PC-9 (cell line): ENCODE data around the gene DLG1. TPM values are rescaled to one million over a fixed set of nuclear protein-coding genes. Genes with fewer than 3 reads are reported as not detected.

ENCODE experiments used
- BruUV-seq: library from RNA; stranded (reverse); fragments of 400-500 nt; replicated peaks from 2 replicates; lab custom pipeline; 2021; lab: Mats Ljungman, UMichigan
- CTCF ChIA-PET: fragments of 300-600 bp; sonication (Branson Sonifier 250); formaldehyde crosslinking; loops from one replicate; lab custom pipeline; 2022; ENCODE audit warnings: antibody characterized with exemption; lab: Charles Lee
- POLR2A ChIA-PET: fragments of 300-600 bp; sonication (Branson Sonifier 250); formaldehyde crosslinking; loops from one replicate; lab custom pipeline; 2022; ENCODE audit warnings: antibody characterized with exemption; ENCODE audit not compliant: unreplicated experiment; lab: Charles Lee
- DNase-seq, 2 experiments: peaks; one replicate each; pipeline versions ENCODE4 v3.0.0 to v3.0.0-alpha.2; 2015 to 2022; ENCODE audit warnings: mixed read lengths in 1 of 2
- H2AFZ ChIP-seq: fragments of 200-600 bp; sonication (generic); 2 replicates; pipeline ENCODE4 v1.8.1; 2017; ENCODE audit warnings: antibody characterized with exemption
- H3F3A ChIP-seq: fragments of 200-600 bp; sonication (generic); 2 replicates; pipeline ENCODE4 v1.8.1; 2017; ENCODE audit warnings: antibody characterized with exemption, mild to moderate bottlenecking, low read depth; ENCODE audit not compliant: insufficient read depth
- H3K27ac ChIP-seq: fragments of 200-600 bp; sonication (generic); 2 replicates; pipeline ENCODE4 v1.6.1; 2016; ENCODE audit warnings: mixed run types
- H3K27me3 ChIP-seq: fragments of 200-600 bp; sonication (generic); 2 replicates; pipeline ENCODE4 v1.6.1; 2016; ENCODE audit warnings: low read depth, mixed run types; ENCODE audit not compliant: insufficient read depth
- H3K36me3 ChIP-seq: fragments of 200-600 bp; sonication (generic); 2 replicates; pipeline ENCODE4 v1.6.1; 2016; ENCODE audit warnings: low read depth, mixed run types
- H3K4me1 ChIP-seq: fragments of 200-600 bp; sonication (generic); replicated peaks from 2 replicates; pipeline ENCODE4 v1.6.1; 2016; ENCODE audit warnings: mixed run types; ENCODE audit not compliant: insufficient read depth
- H3K4me2 ChIP-seq: fragments of 200-600 bp; sonication (generic); 2 replicates; pipeline ENCODE4 v1.6.1; 2017; ENCODE audit warnings: mixed run types
- H3K4me3 ChIP-seq: fragments of 200-600 bp; sonication (generic); 2 replicates; pipeline ENCODE4 v1.6.1; 2016; ENCODE audit warnings: mixed run types
- H3K79me2 ChIP-seq: fragments of 200-600 bp; sonication (generic); 2 replicates; pipeline ENCODE4 v1.6.1; 2017; ENCODE audit warnings: low read depth, mixed run types
- H3K9me2 ChIP-seq: fragments of 200-600 bp; sonication (generic); 2 replicates; pipeline ENCODE4 v1.8.1; 2017; ENCODE audit warnings: mild to moderate bottlenecking; ENCODE audit not compliant: insufficient read depth
- H3K9me3 ChIP-seq: fragments of 200-600 bp; sonication (generic); 2 replicates; pipeline ENCODE4 v1.8.1; 2016; ENCODE audit warnings: low read depth; ENCODE audit not compliant: insufficient read depth
- H4K20me1 ChIP-seq: fragments of 200-600 bp; sonication (generic); 2 replicates; pipeline ENCODE4 v1.8.1; 2017; ENCODE audit not compliant: insufficient read depth
- EZH2 ChIP-seq: fragments of 200-600 bp; sonication (generic); IDR thresholded peaks from 2 replicates; pipeline ENCODE4 v1.8.0; 2017; ENCODE audit warnings: antibody characterized with exemption, low read depth
- intact Hi-C: fragments of 100-400 bp; cut with micrococcal nuclease; formaldehyde crosslinking; loops from one replicate; pipeline ENCODE4 v1.10.0; 2022; ENCODE audit not compliant: unreplicated experiment
- total RNA-seq: library from RNA; stranded (reverse); gene quantifications from 2 replicates; pipeline ENCODE4 v1.2.3, GENCODE V29; 2021
- TF ChIP-seq, protein P1 (sequence below): fragments of 200-600 bp; sonication (generic); conservative IDR thresholded peaks from 2 replicates; pipeline ENCODE4 v1.6.1; 2017; ENCODE audit warnings: mixed run types, antibody characterized with exemption, mild to moderate bottlenecking, moderate library complexity

The DLG1 gene
- total RNA-seq, 1 experiment from 2014 or later, result 201 TPM

DNA sequence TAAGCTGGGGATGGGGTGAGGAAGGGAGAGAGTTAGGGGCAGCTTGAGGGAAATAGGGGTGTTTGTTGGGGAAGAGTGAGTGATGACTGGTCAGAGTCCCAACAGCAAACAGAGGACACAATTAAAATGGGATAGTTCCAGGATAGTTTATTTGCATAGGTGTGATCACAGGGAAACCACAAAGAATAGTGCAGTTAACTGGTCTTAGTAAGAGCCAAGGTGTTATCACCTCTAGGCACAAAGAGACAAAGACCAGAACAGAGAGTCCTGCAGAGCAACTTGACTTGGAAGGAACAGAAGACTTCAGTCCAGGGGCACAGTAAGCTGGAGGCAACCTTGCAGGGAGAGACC is 42.1 kb upstream of the DLG1 start:
- Histone ChIP-seq H3K27ac (no peak overlapping the region), H3K9me3 (no peaks in the 10 kb centered on the region), H3K9me2 (no peaks in the 10 kb centered on the region), H3K79me2 (no peaks in the 10 kb centered on the region), H3K4me2 (peak overlapping the region; percentile 27; the same call in 1 of the 2 replicates), H3K4me3 (no peak overlapping the region), H3K4me1 (peaks cover 39% of the 10 kb centered on the region), H3K36me3 (no peaks in the 10 kb centered on the region), H3K27me3 (no peaks in the 10 kb centered on the region), H4K20me1 (no peaks in the 10 kb centered on the region), H2AFZ (no peak overlapping the region), H3F3A (peaks cover 31% of the 10 kb centered on the region)
- TF ChIP-seq, protein P1, sequence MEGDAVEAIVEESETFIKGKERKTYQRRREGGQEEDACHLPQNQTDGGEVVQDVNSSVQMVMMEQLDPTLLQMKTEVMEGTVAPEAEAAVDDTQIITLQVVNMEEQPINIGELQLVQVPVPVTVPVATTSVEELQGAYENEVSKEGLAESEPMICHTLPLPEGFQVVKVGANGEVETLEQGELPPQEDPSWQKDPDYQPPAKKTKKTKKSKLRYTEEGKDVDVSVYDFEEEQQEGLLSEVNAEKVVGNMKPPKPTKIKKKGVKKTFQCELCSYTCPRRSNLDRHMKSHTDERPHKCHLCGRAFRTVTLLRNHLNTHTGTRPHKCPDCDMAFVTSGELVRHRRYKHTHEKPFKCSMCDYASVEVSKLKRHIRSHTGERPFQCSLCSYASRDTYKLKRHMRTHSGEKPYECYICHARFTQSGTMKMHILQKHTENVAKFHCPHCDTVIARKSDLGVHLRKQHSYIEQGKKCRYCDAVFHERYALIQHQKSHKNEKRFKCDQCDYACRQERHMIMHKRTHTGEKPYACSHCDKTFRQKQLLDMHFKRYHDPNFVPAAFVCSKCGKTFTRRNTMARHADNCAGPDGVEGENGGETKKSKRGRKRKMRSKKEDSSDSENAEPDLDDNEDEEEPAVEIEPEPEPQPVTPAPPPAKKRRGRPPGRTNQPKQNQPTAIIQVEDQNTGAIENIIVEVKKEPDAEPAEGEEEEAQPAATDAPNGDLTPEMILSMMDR, result no peak
- DNase-seq, result no peak
- intact Hi-C loops, result no loop called here
- BruUV-seq, result no TSS peak
- ChIA-PET CTCF (no interaction called here), POLR2A (no interaction called here)

DNA sequence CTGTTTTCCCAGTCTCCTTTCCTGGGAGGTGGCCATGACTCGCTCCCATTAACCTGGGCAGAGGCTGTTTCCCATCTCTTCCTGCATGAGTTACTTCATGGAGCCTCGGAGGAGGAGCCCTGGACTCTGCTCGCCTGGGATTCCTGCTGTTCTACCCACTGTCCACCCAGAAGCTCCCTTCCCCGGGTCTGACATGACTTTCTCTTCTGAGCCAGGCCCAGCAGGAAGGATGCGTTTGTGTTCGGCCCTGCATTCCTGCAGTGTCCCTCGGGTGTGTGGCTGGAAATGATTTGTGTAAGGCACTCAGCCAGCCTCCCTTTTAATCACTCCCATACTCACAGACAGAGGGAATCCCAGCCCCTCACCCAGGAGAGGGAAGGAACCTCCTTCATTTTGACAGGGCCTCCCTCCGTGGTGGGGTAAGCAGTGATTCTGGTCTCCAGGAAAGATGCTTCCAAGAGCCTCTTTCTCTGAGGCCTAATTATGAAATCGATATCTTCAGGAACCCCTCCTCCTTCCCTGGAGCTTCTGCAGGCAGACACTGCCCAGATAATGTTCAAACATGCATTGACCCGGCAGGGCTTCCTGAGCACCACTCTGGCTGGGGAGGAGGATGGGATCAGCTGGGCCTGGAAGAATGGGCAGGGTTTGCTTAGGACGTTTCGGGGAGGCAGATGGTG is 41.6 kb upstream of the DLG1 start:
- DNase-seq, result peak; percentile 28 to 62
- H3K36me3 ChIP-seq, result no peaks in the 10 kb centered on the region
- no peak overlapping the region for H3K27ac ChIP-seq
- peaks cover 31% of the 10 kb centered on the region for H3F3A ChIP-seq
- no peak overlapping the region for H3K4me3 ChIP-seq
- CTCF ChIA-PET, result no interaction called here
- no peaks in the 10 kb centered on the region for H3K79me2 ChIP-seq
- intact Hi-C loops, result no loop called here
- peak overlapping the region; percentile 27 for H3K4me2 ChIP-seq
- POLR2A ChIA-PET, result no interaction called here
- H2AFZ ChIP-seq, result peak overlapping the region; percentile 30; the same call in 1 of the 2 replicates
- TF ChIP-seq EZH2, result no peak
- TF ChIP-seq, protein P1, result no peak
- BruUV-seq, result no TSS peak
- no peaks in the 10 kb centered on the region for H3K27me3 ChIP-seq
- H3K9me3 ChIP-seq, result no peaks in the 10 kb centered on the region
- H4K20me1 ChIP-seq, result no peaks in the 10 kb centered on the region
- peaks cover 44% of the 10 kb centered on the region for H3K4me1 ChIP-seq
- no peaks in the 10 kb centered on the region for H3K9me2 ChIP-seq

DNA sequence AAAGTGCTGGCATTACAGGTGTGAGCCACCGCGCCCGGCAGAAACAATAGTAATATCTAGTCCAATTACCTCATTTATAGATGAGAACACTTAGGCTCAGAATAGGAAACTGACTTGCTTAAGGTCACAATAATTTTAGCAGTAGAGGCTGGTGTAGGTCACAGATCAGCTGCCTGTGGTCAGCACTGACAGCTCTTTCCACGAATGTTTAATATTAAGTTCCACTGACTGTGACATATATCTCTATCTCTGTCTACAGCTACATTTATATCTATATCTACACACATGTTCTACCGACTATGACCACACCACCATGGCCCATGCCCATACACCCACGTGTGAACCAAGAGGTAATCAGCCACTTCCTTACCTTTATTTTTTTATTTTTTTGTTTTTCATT is 40.2 kb upstream of the DLG1 start:
- Histone ChIP-seq H3K27ac (no peak overlapping the region), H3K9me2 (no peaks in the 10 kb centered on the region), H3K4me3 (no peak overlapping the region), H3F3A (peaks cover 31% of the 10 kb centered on the region), H4K20me1 (no peaks in the 10 kb centered on the region), H2AFZ (no peak overlapping the region), H3K36me3 (no peaks in the 10 kb centered on the region), H3K9me3 (no peaks in the 10 kb centered on the region), H3K4me2 (no peak overlapping the region), H3K27me3 (no peaks in the 10 kb centered on the region), H3K79me2 (no peaks in the 10 kb centered on the region), H3K4me1 (peaks cover 54% of the 10 kb centered on the region)
- no TSS peak for BruUV-seq
- intact Hi-C loops, result no loop called here
- TF ChIP-seq EZH2, result no peak
- TF ChIP-seq, protein P1, result no peak
- DNase-seq, result no peak
- ChIA-PET CTCF (no interaction called here), POLR2A (interaction anchor here (0.7 kb wide), 1 partner anchor 203 kb away, joined by 3 read pairs; no protein-coding TSS in a partner anchor)
